Nephron progenitor cell (in vitro differentiated cells): Measurements from ENCODE around the gene ANKRD44.
A peak's percentile ranks its signal among the peaks of the same experiment; 100 is the strongest.

Experiments used
- DNase-seq: peaks from one replicate; pipeline ENCODE4 v3.0.0; 2021
- H3K27ac Mint-ChIP-seq: 2 replicates; pipeline ENCODE4 v1.8.0; 2021; ENCODE audit warnings: mild to moderate bottlenecking, moderate library complexity, mixed read lengths
- H3K27me3 Mint-ChIP-seq: 2 replicates; pipeline ENCODE4 v1.8.0; 2021; ENCODE audit warnings: mild to moderate bottlenecking, low read depth, mixed read lengths; ENCODE audit not compliant: poor library complexity
- H3K36me3 Mint-ChIP-seq: 2 replicates; pipeline ENCODE4 v1.8.0; 2021; ENCODE audit warnings: low read depth, mixed read lengths
- H3K4me1 Mint-ChIP-seq: 2 replicates; pipeline ENCODE4 v1.8.0; 2021; ENCODE audit warnings: mixed read lengths
- H3K4me3 Mint-ChIP-seq: 2 replicates; pipeline ENCODE4 v1.8.0; 2021; ENCODE audit warnings: mild to moderate bottlenecking, moderate library complexity, mixed read lengths
- H3K9me3 Mint-ChIP-seq: 2 replicates; pipeline ENCODE4 v1.8.0; 2021; ENCODE audit warnings: mild to moderate bottlenecking, moderate library complexity, mixed read lengths
- CTCF ChIP-seq: fragments of 200-600 bp; sonication (generic); IDR thresholded peaks from 2 replicates; pipeline ENCODE4 v1.5.0; 2021; ENCODE audit warnings: antibody characterized with exemption

Gene ANKRD44

GRCh38 chr2:197159661-197160211, 150.8 kb downstream of the ANKRD44 start:
- H3K27me3 Mint-ChIP-seq, result peaks cover 14% of the 10 kb centered on the region

GRCh38 chr2:197158591-197159550, 151.7 kb downstream of the ANKRD44 start:
- H3K4me1 Mint-ChIP-seq, result peaks cover 19% of the 10 kb centered on the region
- no peak overlapping the region for H3K4me3 Mint-ChIP-seq
- no peak for TF ChIP-seq CTCF
- peaks cover 10% of the 10 kb centered on the region for H3K9me3 Mint-ChIP-seq
- H3K27ac Mint-ChIP-seq, result no peak overlapping the region
- H3K27me3 Mint-ChIP-seq, result peaks cover 14% of the 10 kb centered on the region
- H3K36me3 Mint-ChIP-seq, result peaks cover 9% of the 10 kb centered on the region
- no peak for DNase-seq

More at GRCh38 chr2:197159661-197160211, 150.8 kb downstream of the ANKRD44 start:
- TF ChIP-seq CTCF, result no peak
- Mint-ChIP-seq H3K9me3 (peaks cover 10% of the 10 kb centered on the region), H3K4me1 (peaks cover 22% of the 10 kb centered on the region), H3K27ac (no peak overlapping the region), H3K4me3 (no peak overlapping the region), H3K36me3 (peaks cover 9% of the 10 kb centered on the region)
- no peak for DNase-seq

GRCh38 chr2:197157879-197158537, 152.6 kb downstream of the ANKRD44 start:
- H3K27ac Mint-ChIP-seq, result peak overlapping the region; percentile 37
- peaks cover 22% of the 10 kb centered on the region for H3K4me1 Mint-ChIP-seq
- no peak overlapping the region for H3K4me3 Mint-ChIP-seq
- no peak for DNase-seq
- peaks cover 9% of the 10 kb centered on the region for H3K36me3 Mint-ChIP-seq
- TF ChIP-seq CTCF, result no peak
- H3K27me3 Mint-ChIP-seq, result peaks cover 10% of the 10 kb centered on the region
- H3K9me3 Mint-ChIP-seq, result peaks cover 10% of the 10 kb centered on the region

GRCh38 chr2:197156771-197157170, 153.8 kb downstream of the ANKRD44 start:
- Mint-ChIP-seq H3K4me1 (peaks cover 31% of the 10 kb centered on the region), H3K9me3 (peaks cover 10% of the 10 kb centered on the region), H3K36me3 (peaks cover 9% of the 10 kb centered on the region), H3K27ac (no peak overlapping the region), H3K27me3 (peaks cover 9% of the 10 kb centered on the region), H3K4me3 (no peak overlapping the region)
- DNase-seq, result no peak
- TF ChIP-seq CTCF, result no peak

GRCh38 chr2:197152451-197153228, 157.9 kb downstream of the ANKRD44 start:
- Mint-ChIP-seq H3K36me3 (peaks cover 9% of the 10 kb centered on the region), H3K4me3 (no peak overlapping the region), H3K9me3 (peaks cover 10% of the 10 kb centered on the region), H3K27ac (no peak overlapping the region), H3K27me3 (peaks cover 2% of the 10 kb centered on the region), H3K4me1 (peaks cover 15% of the 10 kb centered on the region)
- TF ChIP-seq CTCF, result no peak
- DNase-seq, result no peak
